Tibial nerve (tissue), 4 donors: Measurements from ENCODE around the gene NRN1. TPM values are rescaled to one million over a fixed set of nuclear protein-coding genes. Genes with fewer than 3 reads are reported as not detected.

Experiments used
- DNase-seq, 2 donors: peaks; one replicate each; pipeline ENCODE4 v3.0.0-alpha.2; 2019; ENCODE audit warnings: low spot score in 2 of 2
- H3K27ac ChIP-seq, 4 donors: fragments of 200-600 bp; sonication (generic) in 3 of 4; one replicate each; pipeline ENCODE4 v1.5.1; 2017 to 2019; ENCODE audit warnings: mild to moderate bottlenecking in 1 of 4
- H3K27me3 ChIP-seq, 2 donors: fragments of 200-600 bp; sonication (generic) in 1 of 2; one replicate each; pipeline versions ENCODE4 v1.5.1 to v1.6.0; 2017 to 2019
- H3K36me3 ChIP-seq, 3 donors: fragments of 200-600 bp; sonication (generic); one replicate each; pipeline ENCODE4 v1.5.1; 2018 to 2019
- H3K4me1 ChIP-seq, 4 donors: fragments of 200-600 bp; sonication (generic) in 3 of 4; one replicate each; pipeline ENCODE4 v1.5.1; 2017 to 2019
- H3K4me3 ChIP-seq, 4 donors: fragments of 200-600 bp; sonication (generic) in 3 of 4; one replicate each; pipeline ENCODE4 v1.5.1; 2017 to 2019; ENCODE audit warnings: mild to moderate bottlenecking in 1 of 4, moderate library complexity in 1 of 4
- H3K9me3 ChIP-seq, 4 donors: fragments of 200-600 bp; sonication (generic) in 3 of 4; one replicate each; pipeline ENCODE4 v1.5.1; 2017 to 2019
- CTCF ChIP-seq, 5 experiments: fragments of 200-600 bp in 3 of 5; fragments of 450-650 bp in 2 of 5; sonication (generic) in 3 of 5; IDR thresholded peaks; one replicate each; pipeline ENCODE4 v1.5.1; 2016 to 2019; ENCODE audit warnings: antibody characterized with exemption in 5 of 5, mild to moderate bottlenecking in 3 of 5, moderate library complexity in 2 of 5
- EP300 ChIP-seq, 2 donors: sonication (generic); formaldehyde crosslinking; IDR thresholded peaks; one replicate each; pipeline ENCODE4 v1.6.1; 2017; ENCODE audit warnings: antibody characterized with exemption in 2 of 2, mild to moderate bottlenecking in 1 of 2
- POLR2A ChIP-seq, 2 donors: fragments of 450-650 bp; IDR thresholded peaks; one replicate each; pipeline ENCODE4 v1.6.1; 2017; ENCODE audit warnings: antibody characterized with exemption in 2 of 2, mild to moderate bottlenecking in 2 of 2, moderate library complexity in 2 of 2
- WGBS, 2 donors: methylation state at CpG; one replicate each; pipeline ENCODE4 v1.1.5; 2018; 5-methylcytosine and 5-hydroxymethylcytosine counted together
- total RNA-seq, 4 donors: library from RNA; depleted of rRNA; stranded (reverse); fragments of >200 nt; gene quantifications; one replicate each; pipeline ENCODE4 v1.1.0, GENCODE V29; 2016

NRN1 gene
- total RNA-seq, 4 donors from 2014 or later, result 39.0 to 69.0 (median 54.0) TPM

DNA sequence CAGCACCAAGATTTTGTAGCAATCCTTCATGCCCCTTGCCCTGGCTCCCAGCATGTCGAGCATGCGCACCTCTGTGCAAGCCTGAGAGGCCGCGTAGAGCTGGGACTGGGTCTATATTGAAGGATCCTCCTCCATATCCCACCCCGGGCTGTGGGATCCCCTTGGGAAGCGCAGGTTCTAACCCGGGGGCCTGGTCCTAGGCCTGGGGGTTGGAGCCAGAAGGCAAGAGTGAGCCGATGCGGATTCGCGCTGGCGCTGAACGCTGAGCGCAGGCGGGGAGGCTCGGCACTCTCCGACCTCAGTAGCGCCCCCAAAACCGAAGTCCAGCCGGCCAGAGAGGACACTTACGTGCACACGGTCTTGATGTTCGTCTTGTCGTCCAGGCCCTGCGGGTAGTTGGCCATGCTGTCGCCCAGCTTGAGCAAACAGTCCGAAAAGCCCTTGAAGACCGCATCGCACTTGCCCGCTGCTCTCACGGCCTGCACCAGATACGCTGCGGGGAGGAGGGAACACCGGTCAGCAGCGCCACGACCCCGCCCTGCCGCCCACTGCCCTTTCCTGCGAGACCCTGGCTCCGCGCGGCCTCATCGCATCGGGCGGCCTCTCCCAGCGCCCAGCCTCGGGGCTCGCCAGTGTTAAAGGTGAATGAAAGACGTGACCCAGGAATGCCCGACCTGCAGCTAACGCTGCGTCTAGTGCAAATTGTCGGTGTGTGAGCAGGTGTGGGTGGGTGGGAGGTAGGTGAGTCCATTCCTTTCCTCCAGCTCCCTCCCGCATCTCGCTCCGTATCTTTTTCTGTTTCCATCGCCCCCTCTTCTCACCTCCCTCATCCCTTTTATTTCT, 4.5 kb downstream of the NRN1 start:
- WGBS, 2 donors, result 56 to 70% methylated on average over 57 of the region's 57 CpGs
- Histone ChIP-seq H3K4me3 (peak overlapping the region in 3 of 4 donors; percentile 45 to 65 (median 65)), H3K36me3 (no peaks in the 10 kb centered on the region), H3K4me1 (peaks cover 0 to 87% (median 15%) of the 10 kb centered on the region in 4 donors), H3K27ac (peak overlapping the region in 3 of 4 donors; percentile 68 to 95 (median 94)), H3K27me3 (peaks cover 3 to 92% of the 10 kb centered on the region in 2 donors), H3K9me3 (no peaks in the 10 kb centered on the region)
- DNase-seq, result no peak
- TF ChIP-seq CTCF (IDR thresholded peaks at IDR 0.05), result no peak
- TF ChIP-seq EP300 (IDR thresholded peaks at IDR 0.05), result no peak
- no peak for TF ChIP-seq POLR2A (IDR thresholded peaks at IDR 0.05)

GRCh38 chr6:6001443-6001842, 5.3 kb downstream of the NRN1 start:
- Histone ChIP-seq H3K9me3 (no peaks in the 10 kb centered on the region), H3K4me1 (peaks cover 0 to 89% (median 18%) of the 10 kb centered on the region in 4 donors), H3K27me3 (peaks cover 0 to 92% of the 10 kb centered on the region in 2 donors), H3K27ac (peak overlapping the region in 1 of 4 donors; percentile 95), H3K4me3 (no peak overlapping the region), H3K36me3 (no peaks in the 10 kb centered on the region)
- TF ChIP-seq EP300 (IDR thresholded peaks at IDR 0.05), result no peak
- TF ChIP-seq CTCF (IDR thresholded peaks at IDR 0.05), result no peak
- TF ChIP-seq POLR2A (IDR thresholded peaks at IDR 0.05), result no peak
- 80 to 83% methylated on average over 10 of the region's 10 CpGs for WGBS, 2 donors
- no peak for DNase-seq

DNA sequence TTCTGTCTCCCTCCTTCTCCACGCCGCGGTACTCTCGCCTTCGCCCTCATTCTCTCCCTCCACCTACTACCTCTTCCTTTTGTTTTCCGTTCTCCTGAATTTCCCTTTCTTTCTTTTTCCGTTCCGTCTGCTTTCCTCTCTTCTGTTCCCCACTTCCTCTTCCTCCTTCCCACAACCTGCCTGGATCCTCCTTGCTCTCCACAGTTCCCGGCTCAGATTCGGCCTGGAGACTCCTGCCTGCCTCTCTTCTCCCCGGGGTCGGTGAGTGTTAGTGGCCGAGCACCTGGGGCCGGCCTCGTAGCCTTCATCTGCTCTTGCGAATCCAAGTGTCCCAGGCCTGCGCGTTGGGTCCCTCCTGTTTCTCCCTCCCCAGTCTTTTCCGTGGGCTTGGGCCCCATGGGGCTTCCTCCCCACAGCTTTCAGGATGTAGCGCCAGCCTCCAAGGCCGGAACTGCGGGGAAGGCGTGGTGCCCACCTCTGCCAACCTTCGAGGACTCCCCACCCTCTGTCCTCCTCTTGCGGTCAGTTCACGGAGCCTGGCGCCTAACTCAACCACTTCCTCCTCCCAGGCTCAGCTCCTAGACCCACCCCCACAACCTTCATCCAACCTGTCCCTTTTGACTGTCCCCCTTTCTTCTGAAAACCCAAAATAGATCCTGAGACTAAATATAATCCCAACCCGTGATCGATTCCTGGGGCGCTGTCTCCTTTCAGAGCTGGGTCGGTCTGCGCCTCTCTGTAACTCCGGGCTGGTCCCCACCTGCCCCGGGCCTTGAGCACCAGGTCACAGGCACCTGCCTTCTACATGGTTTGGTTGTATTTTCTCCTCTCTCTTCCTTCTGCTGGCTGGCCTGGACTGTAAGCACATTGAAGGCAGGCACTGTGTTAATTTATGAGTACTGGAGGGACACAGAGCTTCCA, 6.8 kb downstream of the NRN1 start:
- no peaks in the 10 kb centered on the region for H3K36me3 ChIP-seq
- TF ChIP-seq CTCF (IDR thresholded peaks at IDR 0.05) (no peak), POLR2A (IDR thresholded peaks at IDR 0.05) (no peak), EP300 (IDR thresholded peaks at IDR 0.05) (no peak)
- H3K9me3 ChIP-seq, result no peaks in the 10 kb centered on the region
- peaks cover 0 to 91% (median 23%) of the 10 kb centered on the region in 4 donors for H3K4me1 ChIP-seq
- 49 to 63% methylated on average over 34 of the region's 34 CpGs for WGBS, 2 donors
- H3K27ac ChIP-seq, result peak overlapping the region; percentile 73 to 95 (median 88)
- H3K4me3 ChIP-seq, result peak overlapping the region; percentile 15 to 47 (median 30)
- DNase-seq, result no peak
- H3K27me3 ChIP-seq, result peaks cover 0 to 91% of the 10 kb centered on the region in 2 donors

GRCh38 chr6:5998711-5999687, 7.7 kb downstream of the NRN1 start:
- DNase-seq, result no peak
- TF ChIP-seq CTCF (IDR thresholded peaks at IDR 0.05) (peak in 3 of 5 experiments; percentile 15 to 31 (median 30)), POLR2A (IDR thresholded peaks at IDR 0.05) (peak in 1 of 2 donors; percentile 13), EP300 (IDR thresholded peaks at IDR 0.05) (peak in 1 of 2 donors; percentile 53)
- H3K9me3 ChIP-seq, result no peaks in the 10 kb centered on the region
- H3K36me3 ChIP-seq, result no peaks in the 10 kb centered on the region
- peak overlapping the region; percentile 73 to 95 (median 88) for H3K27ac ChIP-seq
- H3K4me1 ChIP-seq, result peaks cover 0 to 91% (median 23%) of the 10 kb centered on the region in 4 donors
- H3K27me3 ChIP-seq, result peaks cover 0 to 91% of the 10 kb centered on the region in 2 donors
- 2 to 6% methylated on average over 45 to 59 of the region's 60 CpGs for WGBS, 2 donors
- peak overlapping the region; percentile 15 to 47 (median 30) for H3K4me3 ChIP-seq
